Measurements from ENCODE around the gene SGCD.

SGCD gene

DNA sequence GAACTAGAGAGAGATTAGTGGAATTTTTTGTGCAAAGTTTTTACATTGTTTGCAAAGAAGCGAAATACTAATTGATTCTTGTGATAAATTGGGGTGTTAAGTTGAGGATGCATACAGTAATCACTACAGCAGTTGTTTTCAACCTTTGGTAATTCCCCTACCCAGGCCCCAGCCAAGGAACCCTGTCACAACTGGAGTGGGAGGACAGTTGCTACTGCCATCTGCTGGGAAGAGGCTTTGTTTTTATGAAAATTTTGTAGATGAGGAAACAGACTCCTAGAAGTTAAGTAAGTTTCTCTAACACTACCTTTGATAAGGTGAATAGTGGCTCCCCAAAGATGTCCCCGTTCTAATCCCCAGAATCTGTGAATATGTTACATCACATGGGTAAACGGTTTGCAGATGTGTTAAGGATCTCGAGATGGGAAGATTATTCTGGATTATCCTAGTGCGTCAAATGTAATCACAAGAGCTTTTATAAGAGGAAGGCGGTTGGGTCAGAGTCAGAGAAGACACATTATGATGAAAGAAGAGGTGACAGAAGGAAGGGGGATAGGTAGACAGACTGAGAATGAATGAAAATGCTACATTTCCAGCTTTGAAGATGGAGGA is 489.1 kb downstream of the SGCD start:
- no peak for DNase-seq
